Measurements from ENCODE around the gene SLC2A6. TPM values are rescaled to one million over a fixed set of nuclear protein-coding genes. Genes with fewer than 3 reads are reported as not detected.
"Not testable (repeated sequence)": the region's sequence is repeated elsewhere in the genome, so short reads cannot be mapped to it uniquely, and the experiment has no call there.

The SLC2A6 gene
- total RNA-seq, 1 donor from 2014 or later, result 8.7 TPM

GRCh38 chr9:133454943-133455673 is 23.8 kb downstream of the SLC2A6 start:
- DNase-seq (ENCODE audit: low spot score in 2 of 2), result no peak
- Histone ChIP-seq H3K36me3 (no peaks in the 10 kb centered on the region), H3K9me3 (no peaks in the 10 kb centered on the region), H3K27me3 (no peaks in the 10 kb centered on the region), H3K27ac (no peak overlapping the region), H3K4me1 (peaks cover 0 to 5% of the 10 kb centered on the region in 2 donors), H3K4me3 (no peak overlapping the region)
- intact Hi-C loops (cut with DNase I), result no loop called here
- no peak for TF ChIP-seq CTCF (IDR thresholded peaks at IDR 0.05)

- intact Hi-C loops (cut with DNase I), result no loop called here
Measured at GRCh38 chr9:133454325-133454724, 24.6 kb downstream of the SLC2A6 start.

GRCh38 chr9:133453651-133454050 is 25.2 kb downstream of the SLC2A6 start:
- TF ChIP-seq CTCF (IDR thresholded peaks at IDR 0.05), result no peak
- Histone ChIP-seq H3K4me3 (no peak overlapping the region), H3K27ac (no peak overlapping the region), H3K36me3 (no peaks in the 10 kb centered on the region), H3K4me1 (no peaks in the 10 kb centered on the region), H3K27me3 (no peaks in the 10 kb centered on the region), H3K9me3 (no peaks in the 10 kb centered on the region)
- intact Hi-C loops (cut with DNase I), result no loop called here
- no peak for DNase-seq (ENCODE audit: low spot score in 2 of 2)

More at GRCh38 chr9:133454325-133454724, 24.6 kb downstream of the SLC2A6 start:
- Histone ChIP-seq H3K27ac (no peak overlapping the region), H3K4me3 (no peak overlapping the region), H3K36me3 (no peaks in the 10 kb centered on the region), H3K4me1 (peaks cover 0 to 5% of the 10 kb centered on the region in 2 donors), H3K9me3 (no peaks in the 10 kb centered on the region), H3K27me3 (no peaks in the 10 kb centered on the region)
- no peak for TF ChIP-seq CTCF (IDR thresholded peaks at IDR 0.05)
- no peak for DNase-seq (ENCODE audit: low spot score in 2 of 2)

GRCh38 chr9:133452562-133452961 is 26.3 kb downstream of the SLC2A6 start:
- no peak overlapping the region for H3K4me3 ChIP-seq
- no peak for DNase-seq (ENCODE audit: low spot score in 2 of 2)
- intact Hi-C loops (cut with DNase I), result no loop called here
- H3K36me3 ChIP-seq, result no peaks in the 10 kb centered on the region
- no peaks in the 10 kb centered on the region for H3K4me1 ChIP-seq
- H3K27me3 ChIP-seq, result no peaks in the 10 kb centered on the region
- H3K27ac ChIP-seq, result no peak overlapping the region
- TF ChIP-seq CTCF (IDR thresholded peaks at IDR 0.05), result no peak
- H3K9me3 ChIP-seq, result no peaks in the 10 kb centered on the region

- H3K9me3 ChIP-seq; H3K4me1 ChIP-seq; H3K36me3 ChIP-seq; DNase-seq (ENCODE audit: low spot score in 2 of 2); H3K27me3 ChIP-seq; intact Hi-C loops (cut with DNase I); H3K4me3 ChIP-seq; H3K27ac ChIP-seq: not testable (repeated sequence)
Measured at GRCh38 chr9:133451865-133452264, 27.0 kb downstream of the SLC2A6 start.

GRCh38 chr9:133449760-133450159 is 29.1 kb downstream of the SLC2A6 start:
- Histone ChIP-seq H3K27ac (no peak overlapping the region), H3K9me3 (no peaks in the 10 kb centered on the region), H3K4me3 (no peak overlapping the region), H3K4me1 (no peaks in the 10 kb centered on the region), H3K36me3 (no peaks in the 10 kb centered on the region), H3K27me3 (no peaks in the 10 kb centered on the region)
- no peak for TF ChIP-seq CTCF (IDR thresholded peaks at IDR 0.05)
- intact Hi-C loops (cut with DNase I), result no loop called here
- DNase-seq (ENCODE audit: low spot score in 2 of 2), result no peak
